HG02588 (cell line): ENCODE measurements around the gene PTGER2.

ENCODE experiments used
- ATAC-seq: cut with Tn5 transposase; IDR thresholded peaks from one replicate; pipeline ENCODE4 v1.9.1; 2021; ENCODE audit warnings: mild to moderate bottlenecking, moderate library complexity; ENCODE audit not compliant: unreplicated experiment

The PTGER2 gene

GRCh38 chr14:52333823-52334657, 19.9 kb downstream of the PTGER2 start:
- ATAC-seq, result no peak

- ATAC-seq, result no peak
Observed at GRCh38 chr14:52336241-52336640, 22.1 kb downstream of the PTGER2 start.

GRCh38 chr14:52338051-52338681, 24.1 kb downstream of the PTGER2 start:
- ATAC-seq, result no peak

- ATAC-seq, result no peak
Observed at GRCh38 chr14:52339262-52339661, 25.1 kb downstream of the PTGER2 start.

- no peak for ATAC-seq
Observed at GRCh38 chr14:52342849-52343596, 28.9 kb downstream of the PTGER2 start.

GRCh38 chr14:52346778-52347177, 32.7 kb downstream of the PTGER2 start:
- no peak for ATAC-seq

- no peak for ATAC-seq
Observed at GRCh38 chr14:52348279-52348678, 34.2 kb downstream of the PTGER2 start.

- ATAC-seq, result no peak
Observed at GRCh38 chr14:52348776-52349175, 34.7 kb downstream of the PTGER2 start.

- no peak for ATAC-seq
Observed at GRCh38 chr14:52349731-52350130, 35.6 kb downstream of the PTGER2 start.

GRCh38 chr14:52350445-52350844, 36.3 kb downstream of the PTGER2 start:
- ATAC-seq, result no peak

GRCh38 chr14:52351233-52352060, 37.3 kb downstream of the PTGER2 start:
- peak; percentile 28 for ATAC-seq

GRCh38 chr14:52352061-52352491, 38.0 kb downstream of the PTGER2 start:
- ATAC-seq, result peak; percentile 74

GRCh38 chr14:52352569-52352968, 38.5 kb downstream of the PTGER2 start:
- ATAC-seq, result no peak

- ATAC-seq, result no peak
Observed at GRCh38 chr14:52354242-52354641, 40.1 kb downstream of the PTGER2 start.

GRCh38 chr14:52355016-52355431, 40.9 kb downstream of the PTGER2 start:
- ATAC-seq, result no peak

- no peak for ATAC-seq
Observed at GRCh38 chr14:52355526-52355925, 41.4 kb downstream of the PTGER2 start.

GRCh38 chr14:52356025-52356424, 41.9 kb downstream of the PTGER2 start:
- ATAC-seq, result no peak

GRCh38 chr14:52360831-52361230, 46.7 kb downstream of the PTGER2 start:
- ATAC-seq, result no peak

GRCh38 chr14:52363041-52363704, 49.1 kb downstream of the PTGER2 start:
- ATAC-seq, result no peak

GRCh38 chr14:52363961-52364360, 49.8 kb downstream of the PTGER2 start:
- ATAC-seq, result no peak
